Natural killer cell (primary cell): Measurements from ENCODE around the gene CHD6. TPM values are rescaled to one million over a fixed set of nuclear protein-coding genes. Genes with fewer than 3 reads are reported as not detected.

Experiments used
- ATAC-seq, 3 donors: fragments of 150-1000 bp in 2 of 3; fragments of 200-7000 bp in 1 of 3; cut with Tn5 transposase; 1 replicate in 1 of 3; 2 replicates in 2 of 3; pipeline ENCODE4 v1.10.0; 2021; ENCODE audit warnings: mild to moderate bottlenecking in 2 of 3, moderate library complexity in 2 of 3
- DNase-seq, 2 donors: peaks; one replicate each; pipeline versions ENCODE4 v3.0.0 to v3.0.0-alpha.2; 2013 to 2021; ENCODE audit warnings: mixed read lengths in 1 of 2
- H3K27ac ChIP-seq: one replicate; pipeline ENCODE4 v1.5.1; 2013; ENCODE audit warnings: mild to moderate bottlenecking, low read length
- H3K27me3 ChIP-seq: one replicate; pipeline ENCODE4 v1.6.1; 2013; ENCODE audit warnings: low read length; ENCODE audit not compliant: control insufficient read depth, insufficient read depth
- H3K36me3 ChIP-seq: one replicate; pipeline ENCODE4 v1.6.1; 2013; ENCODE audit warnings: low read length; ENCODE audit not compliant: control insufficient read depth, insufficient read depth
- H3K4me1 ChIP-seq: one replicate; pipeline ENCODE4 v1.6.1; 2013; ENCODE audit warnings: low read length; ENCODE audit not compliant: control insufficient read depth, insufficient read depth
- H3K4me3 ChIP-seq: one replicate; pipeline ENCODE4 v1.5.1; 2013; ENCODE audit warnings: low read length
- H3K9me3 ChIP-seq: one replicate; pipeline ENCODE4 v1.6.1; 2013; ENCODE audit warnings: low read length; ENCODE audit not compliant: control insufficient read depth, insufficient read depth
- H3K27ac Mint-ChIP-seq, 2 donors: one replicate each; pipeline ENCODE4 v1.8.0; 2022; ENCODE audit warnings: mild to moderate bottlenecking in 2 of 2, mixed read lengths in 2 of 2, moderate library complexity in 1 of 2
- H3K27me3 Mint-ChIP-seq, 2 donors: one replicate each; pipeline ENCODE4 v1.8.0; 2022; ENCODE audit warnings: low read depth in 2 of 2, mixed read lengths in 2 of 2
- H3K36me3 Mint-ChIP-seq: one replicate; pipeline ENCODE4 v1.8.0; 2022; ENCODE audit warnings: mixed read lengths
- H3K4me1 Mint-ChIP-seq, 2 donors: one replicate each; pipeline ENCODE4 v1.8.0; 2022; ENCODE audit warnings: mixed read lengths in 2 of 2
- H3K4me3 Mint-ChIP-seq: one replicate; pipeline ENCODE4 v1.8.0; 2022; ENCODE audit warnings: mild to moderate bottlenecking, moderate library complexity, mixed read lengths
- H3K9me3 Mint-ChIP-seq, 2 donors: one replicate each; pipeline ENCODE4 v1.8.0; 2022; ENCODE audit warnings: mixed read lengths in 2 of 2
- WGBS: methylation state at CpG from one replicate; pipeline ENCODE4 v1.1.7; 2013; ENCODE audit warnings: missing lambda C conversion rate; ENCODE audit not compliant: insufficient coverage; 5-methylcytosine and 5-hydroxymethylcytosine counted together
- intact Hi-C: fragments of 100-400 bp; cut with micrococcal nuclease; formaldehyde crosslinking; loops from one replicate; pipeline ENCODE4 v1.14.2; 2022
- total RNA-seq, 4 donors: library from RNA; stranded (reverse); fragments of 120-200 nt in 1 of 4; gene quantifications; one replicate each; pipeline versions ENCODE4 v1.2.3 to v1.2.4, GENCODE V29; 2013 to 2022
- TF ChIP-seq, protein P1 (sequence below): fragments of 200-600 bp; IDR thresholded peaks from one replicate; pipeline ENCODE4 v1.8.0; 2022; ENCODE audit warnings: antibody characterized with exemption

CHD6 gene
- total RNA-seq, 3 donors from 2014 or later (not counting 1 experiment from before 2014, with no cell fraction given), result 82.8 to 96.6 (median 90.4) TPM

- Mint-ChIP-seq H3K4me1 (no peaks in the 10 kb centered on the region), H3K27ac (no peak overlapping the region), H3K36me3 (no peaks in the 10 kb centered on the region), H3K4me3 (no peak overlapping the region), H3K27me3 (peaks cover 22 to 45% of the 10 kb centered on the region in 2 donors), H3K9me3 (no peaks in the 10 kb centered on the region)
- Histone ChIP-seq H3K36me3 (no peaks in the 10 kb centered on the region), H3K27ac (no peak overlapping the region), H3K27me3 (no peaks in the 10 kb centered on the region), H3K4me3 (no peak overlapping the region), H3K4me1 (no peaks in the 10 kb centered on the region), H3K9me3 (no peaks in the 10 kb centered on the region)
- no peak for DNase-seq
- TF ChIP-seq, protein P1, sequence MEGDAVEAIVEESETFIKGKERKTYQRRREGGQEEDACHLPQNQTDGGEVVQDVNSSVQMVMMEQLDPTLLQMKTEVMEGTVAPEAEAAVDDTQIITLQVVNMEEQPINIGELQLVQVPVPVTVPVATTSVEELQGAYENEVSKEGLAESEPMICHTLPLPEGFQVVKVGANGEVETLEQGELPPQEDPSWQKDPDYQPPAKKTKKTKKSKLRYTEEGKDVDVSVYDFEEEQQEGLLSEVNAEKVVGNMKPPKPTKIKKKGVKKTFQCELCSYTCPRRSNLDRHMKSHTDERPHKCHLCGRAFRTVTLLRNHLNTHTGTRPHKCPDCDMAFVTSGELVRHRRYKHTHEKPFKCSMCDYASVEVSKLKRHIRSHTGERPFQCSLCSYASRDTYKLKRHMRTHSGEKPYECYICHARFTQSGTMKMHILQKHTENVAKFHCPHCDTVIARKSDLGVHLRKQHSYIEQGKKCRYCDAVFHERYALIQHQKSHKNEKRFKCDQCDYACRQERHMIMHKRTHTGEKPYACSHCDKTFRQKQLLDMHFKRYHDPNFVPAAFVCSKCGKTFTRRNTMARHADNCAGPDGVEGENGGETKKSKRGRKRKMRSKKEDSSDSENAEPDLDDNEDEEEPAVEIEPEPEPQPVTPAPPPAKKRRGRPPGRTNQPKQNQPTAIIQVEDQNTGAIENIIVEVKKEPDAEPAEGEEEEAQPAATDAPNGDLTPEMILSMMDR, result no peak
- WGBS, result 76% methylated on average over 1 of the region's 1 CpG
- ATAC-seq, result no peak
- intact Hi-C loops, result no loop called here
Measured at GRCh38 chr20:41650231-41650948, 32.2 kb upstream of the CHD6 start.

DNA sequence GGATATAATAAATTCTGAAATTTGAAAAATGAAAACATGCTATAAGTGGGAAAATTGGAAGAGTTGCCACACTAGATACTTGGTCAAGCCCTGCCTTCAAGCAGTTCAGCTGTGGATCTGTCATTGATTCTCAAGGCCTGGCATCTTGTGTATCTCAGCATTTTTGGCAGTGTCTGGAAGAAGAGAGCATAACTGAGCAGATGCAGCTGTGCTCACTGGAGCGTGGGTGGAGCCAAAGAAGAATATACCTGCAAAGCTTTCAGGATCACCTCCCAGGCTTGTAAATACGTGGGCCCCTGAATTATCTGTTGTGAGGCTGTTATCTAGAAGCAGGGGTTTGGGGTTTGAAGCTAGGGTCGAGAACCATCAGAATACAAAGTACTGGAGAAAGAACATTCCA is 31.3 kb upstream of the CHD6 start:
- Mint-ChIP-seq H3K27me3 (peaks cover 22 to 50% of the 10 kb centered on the region in 2 donors), H3K4me3 (no peak overlapping the region), H3K27ac (no peak overlapping the region), H3K9me3 (no peaks in the 10 kb centered on the region), H3K4me1 (no peaks in the 10 kb centered on the region), H3K36me3 (no peaks in the 10 kb centered on the region)
- no peaks in the 10 kb centered on the region for H3K9me3 ChIP-seq
- no peaks in the 10 kb centered on the region for H3K4me1 ChIP-seq
- H3K4me3 ChIP-seq, result no peak overlapping the region
- TF ChIP-seq, protein P1, result no peak
- DNase-seq (no peak), ATAC-seq (no peak)
- H3K27me3 ChIP-seq, result no peaks in the 10 kb centered on the region
- intact Hi-C loops, result no loop called here
- no peak overlapping the region for H3K27ac ChIP-seq
- 62% methylated on average over 3 of the region's 3 CpGs for WGBS
- no peaks in the 10 kb centered on the region for H3K36me3 ChIP-seq

- no peaks in the 10 kb centered on the region for H3K4me1 Mint-ChIP-seq
- Histone ChIP-seq H3K36me3 (no peaks in the 10 kb centered on the region), H3K27ac (no peak overlapping the region), H3K9me3 (no peaks in the 10 kb centered on the region), H3K4me3 (no peak overlapping the region), H3K27me3 (no peaks in the 10 kb centered on the region), H3K4me1 (no peaks in the 10 kb centered on the region)
- DNase-seq (no peak), ATAC-seq (no peak)
- intact Hi-C loops, result no loop called here
- TF ChIP-seq, protein P1, result no peak
- H3K9me3 Mint-ChIP-seq, result no peaks in the 10 kb centered on the region
- H3K36me3 Mint-ChIP-seq, result no peaks in the 10 kb centered on the region
- 92% methylated on average over 2 of the region's 3 CpGs for WGBS
- H3K27me3 Mint-ChIP-seq, result peaks cover 24 to 39% of the 10 kb centered on the region in 2 donors
- no peak overlapping the region for H3K27ac Mint-ChIP-seq
- no peak overlapping the region for H3K4me3 Mint-ChIP-seq
Measured at GRCh38 chr20:41645372-41645771, 27.2 kb upstream of the CHD6 start.

DNA sequence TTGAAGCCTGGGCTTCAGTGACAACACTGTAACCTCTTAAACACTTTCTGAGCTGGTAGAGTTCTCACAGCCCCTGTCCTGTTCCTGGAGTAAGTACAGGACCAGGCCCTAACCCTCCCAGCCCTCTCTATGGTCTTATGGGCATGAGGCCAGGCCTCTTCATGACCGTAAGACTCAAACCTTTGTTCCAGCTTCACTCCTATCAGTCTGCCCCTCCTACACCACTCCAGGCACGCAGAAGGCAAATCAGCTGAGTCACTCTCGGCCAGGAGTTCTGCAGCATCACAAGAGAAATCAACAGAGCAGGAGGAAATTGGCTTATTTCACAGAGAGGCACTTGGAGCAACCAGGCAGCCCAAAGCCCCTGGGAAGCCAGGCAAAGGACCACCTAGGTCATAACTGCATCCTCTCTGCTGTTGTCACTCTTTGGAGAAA is 25.3 kb upstream of the CHD6 start:
- Histone ChIP-seq H3K27me3 (no peaks in the 10 kb centered on the region), H3K9me3 (no peaks in the 10 kb centered on the region), H3K4me1 (no peaks in the 10 kb centered on the region), H3K4me3 (no peak overlapping the region), H3K27ac (no peak overlapping the region), H3K36me3 (no peaks in the 10 kb centered on the region)
- ATAC-seq (no peak), DNase-seq (no peak)
- H3K4me1 Mint-ChIP-seq, result peaks cover 0 to 4% of the 10 kb centered on the region in 2 donors
- intact Hi-C loops, result no loop called here
- peaks cover 30 to 54% of the 10 kb centered on the region in 2 donors for H3K27me3 Mint-ChIP-seq
- no peaks in the 10 kb centered on the region for H3K36me3 Mint-ChIP-seq
- no peaks in the 10 kb centered on the region for H3K9me3 Mint-ChIP-seq
- no peak overlapping the region for H3K4me3 Mint-ChIP-seq
- 23% methylated on average over 3 of the region's 3 CpGs for WGBS
- TF ChIP-seq, protein P1, result no peak
- H3K27ac Mint-ChIP-seq, result no peak overlapping the region
